GM23248 (cell line): ENCODE measurements around the gene BICC1. TPM values are rescaled to one million over a fixed set of nuclear protein-coding genes. Genes with fewer than 3 reads are reported as not detected.

Source experiments
- DNase-seq: peaks from one replicate; pipeline ENCODE4 v3.0.0-alpha.2; 2015
- H2AFZ ChIP-seq: fragments of 200-600 bp; sonication (generic); 2 replicates; pipeline ENCODE4 v1.6.1; 2016; ENCODE audit warnings: antibody characterized with exemption
- H3F3A ChIP-seq: fragments of 200-600 bp; sonication (generic); 2 replicates; pipeline ENCODE4 v1.6.1; 2016; ENCODE audit warnings: mild to moderate bottlenecking, antibody characterized with exemption, mixed run types; ENCODE audit not compliant: insufficient read depth
- H3K27ac ChIP-seq: fragments of 200-600 bp; sonication (generic); 2 replicates; pipeline ENCODE4 v1.5.1; 2016; ENCODE audit warnings: mild to moderate bottlenecking
- H3K27me3 ChIP-seq: fragments of 200-600 bp; sonication (generic); replicated peaks from 2 replicates; pipeline ENCODE4 v1.6.1; 2016; ENCODE audit warnings: mild to moderate bottlenecking; ENCODE audit not compliant: insufficient read depth
- H3K36me3 ChIP-seq: fragments of 200-600 bp; sonication (generic); 2 replicates; pipeline ENCODE4 v1.6.1; 2016; ENCODE audit warnings: low read depth, mild to moderate bottlenecking
- H3K4me1 ChIP-seq: fragments of 200-600 bp; sonication (generic); 2 replicates; pipeline ENCODE4 v1.6.1; 2016; ENCODE audit warnings: mild to moderate bottlenecking; ENCODE audit not compliant: insufficient read depth
- H3K4me2 ChIP-seq: fragments of 200-600 bp; sonication (generic); one replicate; pipeline ENCODE4 v1.6.1; 2016; ENCODE audit warnings: mild to moderate bottlenecking; ENCODE audit not compliant: unreplicated experiment
- H3K4me3 ChIP-seq: fragments of 200-600 bp; sonication (generic); 2 replicates; pipeline ENCODE4 v1.5.1; 2016; ENCODE audit warnings: mild to moderate bottlenecking
- H3K79me2 ChIP-seq: fragments of 200-600 bp; sonication (generic); 2 replicates; pipeline ENCODE4 v1.6.1; 2016; ENCODE audit warnings: mild to moderate bottlenecking; ENCODE audit not compliant: insufficient read depth
- H3K9ac ChIP-seq: fragments of 200-600 bp; sonication (generic); 2 replicates; pipeline ENCODE4 v1.6.1; 2016; ENCODE audit warnings: mild to moderate bottlenecking
- H3K9me2 ChIP-seq: fragments of 200-600 bp; sonication (generic); 2 replicates; pipeline ENCODE4 v1.6.1; 2016; ENCODE audit warnings: mixed run types, mild to moderate bottlenecking, moderate library complexity; ENCODE audit not compliant: insufficient read depth
- H3K9me3 ChIP-seq: fragments of 200-600 bp; sonication (generic); one replicate; pipeline ENCODE4 v1.6.1; 2017; ENCODE audit warnings: low read depth
- H4K20me1 ChIP-seq: fragments of 200-600 bp; sonication (generic); 2 replicates; pipeline ENCODE4 v1.6.0; 2016; ENCODE audit not compliant: insufficient read depth
- EZH2 ChIP-seq: fragments of 200-600 bp; sonication (generic); IDR thresholded peaks from 2 replicates; pipeline ENCODE4 v1.6.1; 2018; ENCODE audit warnings: antibody characterized with exemption, mild to moderate bottlenecking; ENCODE audit not compliant: insufficient read depth, poor library complexity, severe bottlenecking
- EZH2phosphoT487 ChIP-seq: fragments of 200-600 bp; sonication (generic); IDR thresholded peaks from 2 replicates; pipeline ENCODE4 v1.6.1; 2018; ENCODE audit warnings: antibody characterized with exemption, moderate library complexity, mild to moderate bottlenecking, low read depth; ENCODE audit not compliant: insufficient read depth
- WGBS, 2 experiments: methylation state at CpG; one replicate each; pipeline ENCODE4 v1.1.6; 2015 to 2017; ENCODE audit warnings: low lambda C conversion rate in 2 of 2, low coverage in 1 of 2; ENCODE audit errors: missing lambda C conversion rate in 2 of 2; 5-methylcytosine and 5-hydroxymethylcytosine counted together
- in situ Hi-C: fragments of 300-500 bp; cut with MboI; formaldehyde crosslinking; loops from 2 replicates; pipeline ENCODE4 v1.15.0; 2020
- polyA plus RNA-seq: library from polyadenylated mRNA; unstranded; fragments of >200 nt; fragmentation: Nextera tagmentation; extraction: Ambion mirVana; gene quantifications from 2 replicates; pipeline ENCODE4 v1.2.1, GENCODE V29; 2016
- total RNA-seq: library from RNA; depleted of rRNA; stranded (reverse); fragments of >200 nt; shearing (Covaris generic); gene quantifications from 2 replicates; pipeline ENCODE4 v1.2.3, GENCODE V29; 2014; rRNA removed

BICC1 gene
- total and polyA plus RNA-seq, 2 experiments from 2014 or later, result 80.5 to 97.0 TPM

- no peaks in the 10 kb centered on the region for H3K27me3 ChIP-seq
- peaks cover 16% of the 10 kb centered on the region for H3K4me1 ChIP-seq
- H3K9me2 ChIP-seq, result 0 out of 2 replicates have a peak, but pooled peaks cover 3% of the 10 kb centered on the region
- no peaks in the 10 kb centered on the region for H3K36me3 ChIP-seq
- no peaks in the 10 kb centered on the region for H4K20me1 ChIP-seq
- H3K79me2 ChIP-seq, result no peaks in the 10 kb centered on the region
- H2AFZ ChIP-seq, result peak overlapping the region; percentile 65
- peak; percentile 77 for DNase-seq
- H3K9ac ChIP-seq, result no peak overlapping the region
- H3K4me2 ChIP-seq, result peak overlapping the region; percentile 60
- H3K9me3 ChIP-seq, result no peaks in the 10 kb centered on the region
- peak overlapping the region; percentile 6; the same call in 1 of the 2 replicates for H3K4me3 ChIP-seq
- TF ChIP-seq EZH2 (no peak), EZH2phosphoT487 (no peak)
- in situ Hi-C loops, result no loop called here
- H3K27ac ChIP-seq, result peak overlapping the region; percentile 58
- H3F3A ChIP-seq, result peaks cover 21% of the 10 kb centered on the region; the same call in 1 of the 2 replicates
- WGBS, 2 experiments, result 13 to 14% methylated on average over 8 of the region's 8 CpGs
Measured at GRCh38 chr10:58868736-58869435, 356.2 kb downstream of the BICC1 start.

- Histone ChIP-seq H3K4me1 (peaks cover 16% of the 10 kb centered on the region), H3K4me2 (no peak overlapping the region), H3K9me3 (no peaks in the 10 kb centered on the region), H3K36me3 (no peaks in the 10 kb centered on the region), H3K79me2 (no peaks in the 10 kb centered on the region), H3K9me2 (0 out of 2 replicates have a peak, but pooled peaks cover 3% of the 10 kb centered on the region), H3F3A (peaks cover 21% of the 10 kb centered on the region; the same call in 1 of the 2 replicates), H3K27me3 (no peaks in the 10 kb centered on the region), H3K9ac (no peak overlapping the region), H3K27ac (no peak overlapping the region), H3K4me3 (no peak overlapping the region), H2AFZ (no peak overlapping the region), H4K20me1 (no peaks in the 10 kb centered on the region)
- no peak for TF ChIP-seq EZH2
- no peak for TF ChIP-seq EZH2phosphoT487
- 96 to 99% methylated on average over 4 of the region's 4 CpGs for WGBS, 2 experiments
- in situ Hi-C loops, result no loop called here
- no peak for DNase-seq
Measured at GRCh38 chr10:58870070-58870469, 357.4 kb downstream of the BICC1 start.

- H3K27me3 ChIP-seq, result no peaks in the 10 kb centered on the region
- H3K9ac ChIP-seq, result no peak overlapping the region
- no peaks in the 10 kb centered on the region for H3K79me2 ChIP-seq
- peaks cover 19% of the 10 kb centered on the region; the same call in 1 of the 2 replicates for H3F3A ChIP-seq
- no peaks in the 10 kb centered on the region for H3K36me3 ChIP-seq
- no peaks in the 10 kb centered on the region for H4K20me1 ChIP-seq
- no peak overlapping the region for H3K4me2 ChIP-seq
- H3K27ac ChIP-seq, result no peak overlapping the region
- 12 to 24% methylated on average over 2 of the region's 2 CpGs for WGBS, 2 experiments
- H3K9me2 ChIP-seq, result 0 out of 2 replicates have a peak, but pooled peaks cover 3% of the 10 kb centered on the region
- H2AFZ ChIP-seq, result no peak overlapping the region
- peaks cover 16% of the 10 kb centered on the region for H3K4me1 ChIP-seq
- in situ Hi-C loops, result no loop called here
- TF ChIP-seq EZH2 (no peak), EZH2phosphoT487 (no peak)
- DNase-seq, result no peak
- no peaks in the 10 kb centered on the region for H3K9me3 ChIP-seq
- no peak overlapping the region for H3K4me3 ChIP-seq
Measured at GRCh38 chr10:58873161-58873560, 360.5 kb downstream of the BICC1 start.

Other genes starting within 250 kb of the BICC1 start
- 6.6 and 7.0 TPM in 2 replicates for gene IPMK, start 245.0 kb upstream of the BICC1 start, total RNA-seq
- 3.0 and 3.6 TPM in 2 replicates for gene IPMK, start 245.0 kb upstream of the BICC1 start, polyA plus RNA-seq
- gene CISD1, start 243.7 kb upstream of the BICC1 start, total RNA-seq, result 9.0 and 40.4 TPM in 2 replicates
- 97.6 and 99.7 TPM in 2 replicates for gene CISD1, start 243.7 kb upstream of the BICC1 start, polyA plus RNA-seq
- gene UBE2D1, start 177.9 kb upstream of the BICC1 start, total RNA-seq, result 14.3 and 17.7 TPM in 2 replicates
- gene UBE2D1, start 177.9 kb upstream of the BICC1 start, polyA plus RNA-seq, result 31.9 and 33.4 TPM in 2 replicates
- gene TFAM, start 127.5 kb upstream of the BICC1 start, total RNA-seq, result 12.5 and 20.0 TPM in 2 replicates
- 17.8 and 20.6 TPM in 2 replicates for gene TFAM, start 127.5 kb upstream of the BICC1 start, polyA plus RNA-seq